ENCODE measurements around the gene ITGAE.

DNA sequence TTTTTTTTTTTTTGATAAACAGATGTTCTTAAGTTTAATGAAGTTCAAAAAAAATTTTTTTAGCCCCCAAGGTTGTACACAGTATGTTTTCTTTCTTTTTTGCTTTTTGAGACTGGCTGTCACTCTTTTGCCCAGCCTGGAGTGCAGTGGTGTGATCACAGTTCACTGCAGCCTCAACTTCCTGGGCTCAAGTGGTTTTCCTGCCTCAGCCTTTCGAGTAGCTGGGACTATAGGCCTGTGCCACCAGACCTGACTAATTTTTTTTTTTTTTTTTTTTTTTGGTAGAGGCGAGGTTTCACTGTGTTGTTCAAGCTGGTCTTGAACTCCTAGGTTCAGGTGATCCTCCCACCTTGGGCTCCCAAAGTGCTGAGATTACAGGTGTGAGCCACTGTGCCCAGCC is 12.8 kb downstream of the ITGAE start:
- TF ChIP-seq, protein P1, sequence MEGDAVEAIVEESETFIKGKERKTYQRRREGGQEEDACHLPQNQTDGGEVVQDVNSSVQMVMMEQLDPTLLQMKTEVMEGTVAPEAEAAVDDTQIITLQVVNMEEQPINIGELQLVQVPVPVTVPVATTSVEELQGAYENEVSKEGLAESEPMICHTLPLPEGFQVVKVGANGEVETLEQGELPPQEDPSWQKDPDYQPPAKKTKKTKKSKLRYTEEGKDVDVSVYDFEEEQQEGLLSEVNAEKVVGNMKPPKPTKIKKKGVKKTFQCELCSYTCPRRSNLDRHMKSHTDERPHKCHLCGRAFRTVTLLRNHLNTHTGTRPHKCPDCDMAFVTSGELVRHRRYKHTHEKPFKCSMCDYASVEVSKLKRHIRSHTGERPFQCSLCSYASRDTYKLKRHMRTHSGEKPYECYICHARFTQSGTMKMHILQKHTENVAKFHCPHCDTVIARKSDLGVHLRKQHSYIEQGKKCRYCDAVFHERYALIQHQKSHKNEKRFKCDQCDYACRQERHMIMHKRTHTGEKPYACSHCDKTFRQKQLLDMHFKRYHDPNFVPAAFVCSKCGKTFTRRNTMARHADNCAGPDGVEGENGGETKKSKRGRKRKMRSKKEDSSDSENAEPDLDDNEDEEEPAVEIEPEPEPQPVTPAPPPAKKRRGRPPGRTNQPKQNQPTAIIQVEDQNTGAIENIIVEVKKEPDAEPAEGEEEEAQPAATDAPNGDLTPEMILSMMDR (IDR thresholded peaks at IDR 0.05), result no peak
- TF ChIP-seq POLR2A (IDR thresholded peaks at IDR 0.05), result no peak

Measured in lower leg skin (tissue), 3 donors.